ENCODE results near the gene XRCC1.
"Not testable (repeated sequence)": the region's sequence is repeated elsewhere in the genome, so short reads cannot be mapped to it uniquely, and the experiment has no call there.

Gene XRCC1

DNA sequence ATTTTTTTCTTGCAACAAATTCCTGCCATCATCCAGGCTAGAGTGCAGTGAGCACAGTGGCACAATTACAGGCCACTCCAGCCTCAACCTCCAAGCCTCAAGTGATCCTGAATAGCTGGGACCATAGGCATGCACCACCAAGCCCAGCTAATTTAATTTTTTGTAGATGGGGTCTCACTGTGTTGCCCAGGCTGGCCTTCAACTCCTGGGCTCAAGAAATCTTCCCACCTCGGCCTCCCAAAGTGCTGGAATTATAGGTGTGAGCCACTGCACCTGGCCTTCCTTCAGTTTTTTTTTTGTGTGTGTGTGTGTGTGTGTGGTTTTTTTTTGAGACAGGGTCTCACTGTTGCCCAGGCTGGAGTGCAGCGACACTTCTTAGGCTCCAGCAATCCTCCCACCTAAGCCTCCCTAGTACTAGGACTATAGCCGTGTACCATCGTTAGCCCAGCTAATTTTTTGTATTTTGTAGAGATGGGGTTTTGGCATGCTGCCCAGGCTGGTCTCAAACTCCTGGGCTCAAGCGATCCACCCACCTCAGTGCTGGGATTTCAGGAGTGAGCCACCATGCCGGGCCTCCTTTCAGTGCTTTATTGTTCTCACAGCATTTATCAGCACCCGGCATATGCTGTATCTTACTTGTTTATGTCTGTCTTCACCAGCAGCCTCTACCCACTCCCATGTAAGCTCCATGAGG is 30.7 kb upstream of the XRCC1 start:
- no peak for TF ChIP-seq TAF1 (IDR thresholded peaks at IDR 0.05; ENCODE audit: low read depth, low read length)
- DNase-seq (ENCODE audit: insufficient read length, low spot score) (no peak), FAIRE-seq (no peak)

DNA sequence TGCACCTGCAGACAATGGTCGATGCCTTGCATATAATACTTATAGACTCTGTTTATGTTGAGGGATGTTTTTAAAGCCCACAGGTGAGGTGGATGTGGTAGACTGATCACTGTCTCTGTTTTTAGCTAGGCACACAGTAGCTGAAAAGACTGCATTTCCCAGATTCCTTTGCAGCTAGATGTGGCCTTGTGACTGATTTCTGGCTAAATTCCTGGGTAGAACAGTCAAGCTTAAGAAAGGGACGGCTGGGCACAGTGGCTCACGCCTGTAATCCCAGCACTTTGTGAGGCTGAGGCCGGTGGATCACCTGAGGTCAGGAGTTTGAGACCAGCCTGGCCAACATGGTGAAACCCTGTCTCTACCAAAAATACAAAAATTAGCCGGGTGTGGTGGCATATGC is 25.0 kb upstream of the XRCC1 start:
- not testable (repeated sequence) for FAIRE-seq

DNA sequence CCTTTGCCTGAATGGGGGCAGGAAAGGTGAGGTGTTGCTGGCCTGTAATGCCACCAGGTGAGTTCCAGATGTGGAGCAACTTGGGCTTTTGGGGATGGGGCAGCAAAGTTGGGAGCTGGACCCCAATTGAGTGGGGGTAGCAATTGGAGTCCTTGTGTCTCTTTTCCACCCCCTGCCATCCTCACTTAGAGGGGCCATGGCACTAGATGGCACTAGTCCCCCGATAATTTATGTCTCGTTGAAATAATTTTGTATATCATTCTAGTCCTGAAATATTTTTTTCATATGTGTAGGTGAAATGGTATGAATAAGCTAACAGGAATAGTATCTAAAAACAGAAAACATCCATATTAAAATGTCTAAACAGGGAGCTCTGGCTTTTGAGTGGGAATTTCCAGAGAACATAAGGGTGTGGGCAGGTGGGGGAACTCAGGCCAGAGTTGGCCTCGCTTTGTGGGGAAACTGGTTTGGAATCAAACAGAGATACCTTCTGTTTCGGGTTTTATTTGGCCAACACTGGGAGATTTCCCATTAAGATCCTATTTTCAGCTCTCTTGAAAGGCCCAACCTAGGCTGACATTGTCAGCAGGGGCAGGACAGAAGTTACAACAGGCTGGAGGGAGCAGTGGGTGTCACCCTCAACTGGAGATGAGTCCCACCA is 24.4 kb upstream of the XRCC1 start:
- FAIRE-seq (no peak), DNase-seq (ENCODE audit: insufficient read length, low spot score) (no peak)
- TF ChIP-seq TAF1 (IDR thresholded peaks at IDR 0.05; ENCODE audit: low read depth, low read length) (no peak), PAX5 (IDR thresholded peaks at IDR 0.05; ENCODE audit: insufficient read depth, low read length, severe bottlenecking) (no peak), SPI1 (IDR thresholded peaks at IDR 0.05; ENCODE audit: low read depth, low read length) (no peak), POLR2A (IDR thresholded peaks at IDR 0.05; ENCODE audit: low read depth, low read length) (no peak), POLR2AphosphoS5 (IDR thresholded peaks at IDR 0.05; ENCODE audit: low read depth, low read length) (no peak), POU2F2 (IDR thresholded peaks at IDR 0.05; ENCODE audit: low read depth, low read length) (no peak)

More for the DNA sequence above, 25.0 kb upstream of the XRCC1 start:
- DNase-seq (ENCODE audit: insufficient read length, low spot score): not testable (repeated sequence)

DNA sequence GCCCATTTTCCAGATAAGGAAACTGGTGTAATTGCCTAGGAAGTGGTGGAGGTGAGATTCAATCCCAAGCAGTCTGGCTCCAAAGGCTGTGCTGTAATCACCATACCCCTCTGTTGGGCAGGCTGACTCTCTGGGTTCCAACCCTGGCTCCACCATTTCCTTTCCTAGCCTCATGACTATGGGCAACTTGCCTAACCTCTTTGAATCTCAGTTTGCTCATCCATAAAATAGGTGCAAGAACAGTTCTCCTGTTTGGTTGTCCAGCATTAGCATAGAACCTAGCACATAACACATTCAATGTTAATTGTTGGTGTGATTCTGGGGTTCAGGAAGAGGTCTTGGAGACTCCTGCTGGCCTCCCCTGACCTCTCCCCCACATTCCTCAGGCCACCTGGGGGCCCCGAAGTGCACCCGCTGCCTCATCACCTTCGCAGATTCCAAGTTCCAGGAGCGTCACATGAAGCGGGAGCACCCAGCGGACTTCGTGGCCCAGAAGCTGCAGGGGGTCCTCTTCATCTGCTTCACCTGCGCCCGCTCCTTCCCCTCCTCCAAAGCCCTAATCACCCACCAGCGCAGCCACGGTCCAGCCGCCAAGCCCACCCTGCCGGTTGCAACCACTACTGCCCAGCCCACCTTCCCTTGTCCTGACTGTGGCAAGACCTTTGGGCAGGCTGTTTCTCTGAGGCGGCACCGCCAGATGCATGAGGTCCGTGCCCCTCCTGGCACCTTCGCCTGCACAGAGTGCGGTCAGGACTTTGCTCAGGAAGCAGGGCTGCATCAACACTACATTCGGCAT is 23.3 kb upstream of the XRCC1 start:
- FAIRE-seq (no peak), DNase-seq (ENCODE audit: insufficient read length, low spot score) (no peak)
- TF ChIP-seq PAX5 (IDR thresholded peaks at IDR 0.05; ENCODE audit: insufficient read depth, low read length, severe bottlenecking) (no peak), POU2F2 (IDR thresholded peaks at IDR 0.05; ENCODE audit: low read depth, low read length) (no peak), TAF1 (IDR thresholded peaks at IDR 0.05; ENCODE audit: low read depth, low read length) (no peak), SPI1 (IDR thresholded peaks at IDR 0.05; ENCODE audit: low read depth, low read length) (no peak), POLR2AphosphoS5 (IDR thresholded peaks at IDR 0.05; ENCODE audit: low read depth, low read length) (no peak), POLR2A (IDR thresholded peaks at IDR 0.05; ENCODE audit: low read depth, low read length) (no peak)

DNA sequence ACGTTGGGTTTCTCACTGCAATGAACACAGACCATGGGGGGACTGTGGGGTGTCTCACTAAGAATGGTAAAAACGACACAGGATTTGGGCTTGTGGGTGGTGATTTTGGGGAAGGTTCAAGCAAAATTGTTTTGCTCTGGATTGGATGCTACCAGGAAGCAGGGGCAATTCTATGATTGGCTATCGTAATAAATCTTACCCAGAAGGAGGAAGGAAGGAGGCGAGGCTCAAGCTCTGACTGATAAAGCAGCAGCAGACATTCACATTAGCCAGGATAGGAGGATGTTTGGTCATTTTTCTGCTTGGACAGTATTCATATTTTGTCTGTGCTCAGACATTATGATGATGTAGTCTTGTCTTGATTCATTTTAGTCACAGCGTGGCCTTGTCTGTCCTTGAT is 22.5 kb upstream of the XRCC1 start:
- DNase-seq (ENCODE audit: insufficient read length, low spot score) (no peak), FAIRE-seq (no peak)
- TF ChIP-seq PAX5 (IDR thresholded peaks at IDR 0.05; ENCODE audit: insufficient read depth, low read length, severe bottlenecking) (no peak), TAF1 (IDR thresholded peaks at IDR 0.05; ENCODE audit: low read depth, low read length) (no peak), SPI1 (IDR thresholded peaks at IDR 0.05; ENCODE audit: low read depth, low read length) (no peak), POU2F2 (IDR thresholded peaks at IDR 0.05; ENCODE audit: low read depth, low read length) (no peak), POLR2A (IDR thresholded peaks at IDR 0.05; ENCODE audit: low read depth, low read length) (no peak), POLR2AphosphoS5 (IDR thresholded peaks at IDR 0.05; ENCODE audit: low read depth, low read length) (no peak)

DNA sequence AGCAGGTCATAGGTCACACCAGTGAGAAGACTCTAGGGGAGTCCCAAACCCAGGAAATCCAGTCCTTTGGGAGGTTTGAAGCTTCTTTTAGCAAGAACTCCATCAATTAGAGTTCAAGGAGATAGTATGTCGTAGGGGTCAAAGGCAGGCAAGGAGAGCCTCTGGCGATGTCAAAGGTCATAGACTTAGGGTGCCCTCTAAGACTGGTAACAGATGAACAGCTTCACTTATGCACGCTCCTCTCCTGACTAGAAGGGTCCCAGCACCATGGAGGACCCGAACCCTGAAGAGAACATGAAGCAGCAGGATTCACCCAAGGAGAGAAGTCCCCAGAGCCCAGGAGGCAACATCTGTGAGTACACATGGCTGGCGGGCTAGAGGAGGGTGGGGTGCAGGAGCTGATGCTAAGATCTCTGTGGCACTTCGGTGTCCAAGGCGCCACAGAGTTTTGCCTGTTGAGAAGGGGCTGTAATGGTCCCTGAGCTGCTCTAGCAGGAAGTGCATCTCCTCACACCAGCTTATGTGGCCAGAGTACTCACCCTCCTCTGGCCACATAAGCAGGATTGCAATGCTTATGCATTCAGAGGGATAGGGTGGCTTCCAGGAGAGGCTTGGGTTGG is 21.6 kb upstream of the XRCC1 start:
- TF ChIP-seq POU2F2 (IDR thresholded peaks at IDR 0.05; ENCODE audit: low read depth, low read length) (no peak), SPI1 (IDR thresholded peaks at IDR 0.05; ENCODE audit: low read depth, low read length) (0 out of 2 replicates have a peak, but pooled peaks have one; percentile 1)
- DNase-seq (ENCODE audit: insufficient read length, low spot score): no peak
- no peak for FAIRE-seq

DNA sequence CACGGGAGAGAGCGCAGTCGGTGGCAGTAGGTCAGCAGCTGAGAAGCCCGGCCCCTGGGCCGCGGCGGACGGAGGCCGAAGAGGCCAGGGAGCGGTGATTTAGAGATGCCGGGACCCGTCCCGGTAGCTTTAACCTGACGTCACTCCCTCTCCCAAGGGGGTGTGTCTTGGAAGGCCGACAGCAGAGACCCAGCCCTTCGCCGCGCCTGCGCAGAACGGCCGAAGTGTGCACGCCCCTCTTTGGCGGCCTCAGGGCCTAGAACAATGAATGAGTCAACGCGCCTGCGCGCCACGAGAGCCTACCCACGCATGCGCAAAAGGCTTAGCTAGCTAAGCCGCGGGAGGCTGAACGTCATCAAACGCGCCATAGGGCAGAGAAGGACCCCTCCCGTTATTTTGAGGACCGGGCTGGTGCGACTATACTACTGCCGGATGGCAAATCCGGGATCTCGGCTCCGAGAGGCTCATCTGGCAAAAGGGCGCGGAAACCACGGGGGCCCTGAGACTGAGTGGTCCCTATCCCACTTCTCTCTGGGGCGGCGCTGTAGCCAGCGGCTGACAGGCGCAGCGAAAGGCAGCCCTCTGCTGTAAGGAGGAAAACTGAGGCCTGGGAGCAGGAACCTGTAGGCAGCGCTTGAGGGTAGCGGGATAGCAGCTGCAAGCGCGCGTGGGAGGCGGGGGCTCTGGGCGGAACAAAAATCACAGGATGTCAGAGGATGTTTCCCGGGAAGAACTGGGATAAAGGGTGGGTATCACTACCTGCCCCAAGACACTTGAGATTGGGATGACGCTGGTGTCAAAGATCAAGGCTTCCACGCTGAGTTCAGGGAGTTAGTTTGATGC is 20.9 kb upstream of the XRCC1 start, which contains the start of the genes IRGQ and ZNF576:
IRGQ (minus strand) TSS at position 136 of the 843 bp plus-strand sequence. CDS start 796 bp downstream, outside the sequence.
ZNF576 (plus strand) TSS at position 597 of the 843 bp plus-strand sequence. CDS start 514 bp downstream, outside the sequence.
- TF ChIP-seq TAF1 (IDR thresholded peaks at IDR 0.05; ENCODE audit: low read depth, low read length): peak; percentile 54
- no peak for TF ChIP-seq SPI1 (IDR thresholded peaks at IDR 0.05; ENCODE audit: low read depth, low read length)
- no peak for TF ChIP-seq POLR2A (IDR thresholded peaks at IDR 0.05; ENCODE audit: low read depth, low read length)
- TF ChIP-seq POLR2AphosphoS5 (IDR thresholded peaks at IDR 0.05; ENCODE audit: low read depth, low read length): peak; percentile 43
- FAIRE-seq (peak; percentile 100), DNase-seq (ENCODE audit: insufficient read length, low spot score) (peak; percentile 94)

DNA sequence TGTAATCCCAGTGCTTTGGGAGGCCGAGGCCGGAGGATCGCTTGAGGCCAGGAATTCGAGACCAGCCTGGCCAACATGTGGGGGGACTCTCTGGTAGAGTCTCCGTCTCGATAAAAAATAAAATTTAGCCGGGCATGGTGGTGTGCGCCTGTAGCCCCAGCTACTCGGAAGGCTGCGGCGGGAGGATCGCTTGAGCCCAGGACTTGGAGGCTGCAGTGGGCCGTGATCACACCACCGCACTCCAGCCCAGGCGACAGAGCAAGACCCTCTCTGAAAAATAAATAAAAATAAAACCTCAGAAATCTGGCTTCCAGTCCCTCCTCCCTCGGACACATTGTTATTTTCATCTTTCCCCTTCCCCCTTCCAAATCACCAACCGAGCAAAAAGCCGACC is 20.3 kb upstream of the XRCC1 start:
- TF ChIP-seq POLR2A (IDR thresholded peaks at IDR 0.05; ENCODE audit: low read depth, low read length) (no peak), PAX5 (IDR thresholded peaks at IDR 0.05; ENCODE audit: insufficient read depth, low read length, severe bottlenecking) (no peak)
- DNase-seq (ENCODE audit: insufficient read length, low spot score) (no peak), FAIRE-seq (no peak)
